Skin epidermis (tissue), 12 donors: Measurements from ENCODE around the gene HERC4.
"Not testable (repeated sequence)": the region's sequence is repeated elsewhere in the genome, so short reads cannot be mapped to it uniquely, and the experiment has no call there.

ENCODE experiments used
- H3K27ac ChIP-seq, 21 experiments: fragments of 200-600 bp; sonication (generic) in 11 of 21; one replicate each; pipeline ENCODE4 v1.5.0; 2020; ENCODE audit warnings: mild to moderate bottlenecking in 3 of 21, inconsistent platforms in 2 of 21, moderate library complexity in 2 of 21
- H3K4me3 ChIP-seq, 7 experiments: fragments of 200-600 bp; sonication (generic) in 2 of 7; one replicate each; pipeline ENCODE4 v1.5.0; 2020; ENCODE audit warnings: inconsistent platforms in 2 of 7, mild to moderate bottlenecking in 2 of 7, moderate library complexity in 1 of 7

The HERC4 gene

DNA sequence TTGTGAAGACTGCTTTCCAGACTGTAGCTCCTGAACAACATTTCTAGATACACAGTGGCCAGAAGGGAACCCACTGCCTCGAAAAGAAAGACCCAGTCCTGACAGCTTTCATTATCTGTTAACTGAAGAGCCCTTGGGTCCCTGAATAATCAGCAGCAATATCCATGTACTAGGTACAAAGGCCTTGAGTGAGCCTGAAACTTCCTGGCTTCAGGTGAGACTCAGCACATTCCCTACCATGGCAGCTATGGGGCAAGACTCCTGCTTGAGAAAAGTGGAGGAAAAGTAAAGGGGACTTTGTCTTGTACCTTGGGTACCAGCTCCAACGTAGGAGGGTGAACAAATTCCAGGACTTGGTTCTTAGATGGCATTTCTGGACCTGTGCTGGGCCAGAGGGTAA, 97.8 kb downstream of the HERC4 start:
- H3K27ac ChIP-seq = no peak overlapping the region
- no peak overlapping the region for H3K4me3 ChIP-seq

DNA sequence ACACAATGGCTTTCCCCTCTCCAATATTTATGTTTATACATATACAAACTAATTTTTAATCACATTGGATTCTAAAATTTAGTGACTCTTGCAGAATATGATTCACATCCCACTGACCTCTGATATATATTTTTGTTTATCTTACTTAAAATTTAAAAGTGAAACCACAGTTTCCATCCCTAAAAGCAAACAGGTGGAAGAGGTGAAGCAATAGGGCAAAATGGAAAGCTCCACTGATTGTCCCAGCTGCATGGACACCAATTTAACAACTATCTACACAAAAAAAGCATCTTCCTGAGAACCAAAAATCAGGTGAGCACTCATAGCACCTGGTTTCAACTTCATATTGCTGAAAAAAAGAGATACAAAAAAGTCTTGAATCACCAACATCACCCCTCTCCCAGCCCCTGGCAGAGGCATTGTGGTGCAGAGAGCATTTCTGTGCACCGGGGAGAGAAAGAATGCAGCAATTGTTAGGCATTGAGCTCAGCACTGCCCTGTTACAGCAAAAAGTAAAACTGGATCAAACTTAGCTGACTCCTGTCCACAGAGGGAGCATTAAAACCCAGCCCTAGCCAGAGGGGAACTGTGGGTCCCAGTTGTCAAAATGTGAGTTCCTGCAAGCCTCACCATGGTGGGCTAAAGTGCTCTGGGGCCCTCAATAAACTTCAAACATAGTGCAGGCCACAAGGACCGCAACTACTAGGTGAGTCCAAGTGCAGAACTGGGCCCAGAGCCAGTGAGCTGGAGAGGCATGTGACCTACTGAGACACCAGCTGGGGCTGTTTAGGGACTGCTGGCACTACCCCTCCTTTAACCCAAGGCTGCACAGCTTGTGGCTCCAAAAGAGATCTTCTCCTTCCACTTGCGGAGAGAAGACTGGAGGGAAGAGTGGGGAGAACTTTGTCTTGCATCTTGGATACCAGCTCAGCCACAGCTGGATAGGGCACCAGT, 98.5 kb downstream of the HERC4 start:
- H3K4me3 ChIP-seq = no peak overlapping the region
- H3K27ac ChIP-seq = no peak overlapping the region

DNA sequence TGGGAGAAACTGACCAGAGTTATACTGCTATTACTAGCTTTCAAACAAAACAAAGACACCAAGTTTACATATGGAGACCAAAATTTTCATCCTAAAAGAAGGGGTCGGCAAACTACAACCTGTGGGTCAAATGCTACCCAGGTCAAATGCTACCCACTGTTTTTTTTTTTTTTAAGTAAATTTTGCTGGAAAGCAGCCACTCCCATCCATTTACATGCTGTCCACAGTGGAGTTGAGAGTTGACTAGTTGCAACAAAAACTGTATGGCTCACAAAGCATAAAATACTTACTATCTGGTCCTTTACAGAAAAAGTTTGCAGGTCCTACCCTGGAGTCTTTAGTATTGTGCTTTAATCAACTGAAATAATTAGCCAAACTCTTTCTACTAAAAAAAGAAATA, 99.2 kb downstream of the HERC4 start:
- Histone ChIP-seq H3K27ac (no peak overlapping the region), H3K4me3 (no peak overlapping the region)

DNA sequence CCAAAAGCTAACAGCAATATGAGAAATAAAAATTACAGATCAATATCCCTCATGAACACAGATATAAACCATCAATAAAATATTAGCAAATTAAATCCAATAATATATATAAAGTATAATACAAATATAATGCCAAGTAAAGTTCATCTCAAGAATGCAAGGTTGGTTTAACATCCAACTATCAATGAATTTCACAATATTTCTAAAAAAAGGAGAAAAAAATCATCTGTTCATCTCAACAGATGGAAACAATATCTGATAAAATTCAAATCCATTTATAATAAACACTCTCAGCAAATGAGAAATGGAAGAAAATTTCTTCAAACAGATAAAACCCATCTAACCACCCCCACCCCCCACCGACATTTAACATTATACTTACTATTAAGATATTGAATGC, 103.8 kb downstream of the HERC4 start:
- no peak overlapping the region for H3K27ac ChIP-seq
- H3K4me3 ChIP-seq = no peak overlapping the region

DNA sequence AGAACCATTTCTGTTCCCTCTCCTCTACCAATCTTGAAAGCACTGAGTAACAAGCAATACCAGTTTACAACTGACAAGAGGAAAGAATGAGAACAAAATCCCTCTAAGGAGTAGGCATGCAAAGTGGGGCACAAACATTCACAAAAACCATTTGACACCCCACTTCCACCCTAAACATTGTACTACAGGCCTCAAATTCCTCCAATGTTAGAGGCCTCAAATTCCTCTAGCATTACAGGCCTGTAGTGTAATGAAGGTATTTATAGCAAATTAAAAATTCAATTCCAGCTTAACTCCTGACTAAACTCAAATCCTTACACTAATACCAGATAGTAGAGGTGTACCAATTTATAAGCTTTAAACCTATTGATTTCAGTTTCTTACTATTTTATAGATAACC, 105.2 kb downstream of the HERC4 start:
- H3K27ac ChIP-seq = no peak overlapping the region
- no peak overlapping the region for H3K4me3 ChIP-seq

DNA sequence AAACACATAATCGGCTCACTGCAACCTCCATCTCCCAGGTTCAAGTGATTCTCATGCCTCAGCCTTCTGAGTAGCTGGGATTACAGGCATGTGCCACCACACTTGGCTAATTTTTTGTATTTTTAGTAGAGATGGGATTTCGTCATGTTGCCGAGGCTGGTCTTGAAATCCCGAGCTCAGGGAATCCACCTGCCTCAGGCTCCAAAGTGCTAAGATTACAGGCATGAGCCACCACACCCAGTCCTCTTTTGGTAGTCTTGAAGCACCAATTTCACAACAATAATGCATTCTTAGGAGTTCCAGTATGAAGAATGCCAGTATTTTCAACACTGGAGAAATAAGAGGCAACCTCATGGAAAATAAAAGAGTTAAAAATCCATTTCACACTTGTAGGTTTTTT, 109.0 kb downstream of the HERC4 start:
- not testable (repeated sequence) for H3K27ac ChIP-seq, H3K4me3 ChIP-seq

DNA sequence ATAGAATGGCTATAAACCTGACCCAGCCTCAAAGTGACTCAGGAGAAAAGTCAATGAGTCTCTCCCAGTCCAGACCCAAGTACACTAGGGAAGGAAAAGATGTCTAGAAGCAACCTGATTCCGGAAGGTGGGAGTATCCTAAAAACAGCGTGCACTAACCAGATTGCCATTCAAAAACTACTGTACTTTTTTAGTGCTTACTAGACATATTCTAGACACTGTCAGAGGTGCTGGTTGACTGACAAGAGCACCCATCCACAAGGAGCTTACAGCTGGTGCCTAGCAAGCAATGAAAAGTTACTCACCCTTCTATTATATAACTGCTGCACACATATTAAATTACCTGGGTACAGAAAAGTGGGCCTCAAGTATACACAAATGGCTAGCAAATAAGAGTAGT, 109.6 kb downstream of the HERC4 start:
- no peak overlapping the region for H3K27ac ChIP-seq
- no peak overlapping the region for H3K4me3 ChIP-seq

DNA sequence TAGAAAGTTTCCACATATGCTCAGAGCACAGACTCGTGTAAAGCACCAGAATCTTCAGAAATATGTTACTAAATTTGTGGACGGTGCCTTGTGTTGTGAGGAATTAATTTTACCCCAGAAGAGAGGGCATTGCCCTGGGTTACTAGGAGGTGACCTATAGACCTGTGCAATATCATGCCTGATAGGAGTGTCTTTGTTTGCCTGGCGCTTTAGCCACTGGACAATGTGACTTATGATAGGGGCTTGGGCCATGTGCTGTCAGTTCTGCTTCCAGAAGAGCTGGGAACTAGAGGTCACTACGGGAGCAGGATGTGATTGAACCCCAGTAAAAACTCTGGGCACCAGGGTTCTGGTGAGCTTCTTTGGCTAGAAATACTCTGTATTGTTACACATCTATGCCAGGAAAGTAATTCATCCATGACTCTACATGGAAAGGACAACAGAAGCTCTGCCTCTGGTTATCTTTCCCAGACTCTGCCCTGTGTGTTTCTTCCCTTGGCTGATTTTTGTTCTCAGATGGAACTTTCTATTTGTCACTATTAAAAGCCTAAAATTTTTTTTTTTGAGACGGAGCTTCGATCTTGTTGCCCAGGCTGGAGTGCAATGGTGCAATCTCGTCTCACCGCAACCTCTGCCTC, 115.1 kb downstream of the HERC4 start:
- H3K27ac ChIP-seq = no peak overlapping the region

DNA sequence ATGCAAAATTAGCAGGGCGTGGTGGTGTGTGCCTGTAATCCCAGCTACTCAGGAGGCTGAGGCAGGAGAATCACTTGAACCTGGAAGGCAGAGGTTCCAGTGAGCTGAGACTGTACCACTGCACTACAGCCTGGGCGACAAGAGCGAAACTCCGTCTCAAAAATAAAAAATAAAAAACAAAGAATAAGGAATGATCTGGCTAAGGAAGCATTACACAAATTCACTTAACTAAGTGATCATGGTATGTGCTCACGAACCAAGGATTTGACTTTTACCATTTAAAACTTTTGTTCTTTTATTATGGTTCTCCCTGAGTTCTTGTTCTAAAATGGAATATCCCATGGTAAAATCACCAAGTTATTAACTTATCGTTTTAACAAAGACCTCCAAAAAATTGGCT, 119.5 kb downstream of the HERC4 start:
- Histone ChIP-seq H3K4me3 (no peak overlapping the region), H3K27ac (no peak overlapping the region)

More for the DNA sequence above, 115.1 kb downstream of the HERC4 start:
- no peak overlapping the region for H3K4me3 ChIP-seq

DNA sequence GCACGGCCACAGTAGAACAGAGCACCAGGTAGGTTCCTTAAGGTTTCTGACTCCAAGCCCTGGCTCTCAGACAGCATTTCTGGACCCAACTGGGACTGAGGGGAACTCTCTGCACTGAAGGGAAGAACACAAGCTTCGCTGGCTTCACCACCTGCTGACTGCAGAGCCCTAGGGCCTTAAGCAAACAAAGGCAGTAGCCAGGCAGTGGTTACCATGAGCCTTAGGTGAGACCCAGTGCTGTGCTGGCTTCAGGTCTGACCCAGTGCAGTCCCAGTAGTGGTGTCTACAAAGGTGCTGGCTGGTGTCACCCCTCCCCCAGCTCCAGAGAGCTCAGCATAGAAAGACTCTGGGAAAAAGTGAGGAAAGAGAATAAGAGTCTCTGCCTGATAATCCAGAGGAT, 131.2 kb downstream of the HERC4 start:
- Histone ChIP-seq H3K4me3 (no peak overlapping the region), H3K27ac (no peak overlapping the region)

DNA sequence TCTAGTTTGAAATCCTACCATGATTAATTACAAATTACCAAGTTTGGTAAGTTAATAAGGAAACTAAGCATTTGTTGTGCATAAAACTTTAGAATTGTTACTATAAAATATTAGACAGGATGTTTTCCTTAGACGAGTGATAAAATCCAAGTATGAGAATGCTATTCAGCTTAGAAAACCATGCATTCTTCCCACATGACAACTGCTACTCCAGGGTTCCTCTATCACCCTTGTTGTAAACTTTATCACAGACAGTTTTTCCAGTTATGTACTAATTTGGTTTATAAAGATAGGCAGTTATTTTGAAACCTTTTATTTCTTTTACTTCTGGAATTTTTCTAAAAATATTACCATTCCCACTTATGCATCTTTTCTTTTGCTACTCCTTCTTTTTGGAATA, 138.7 kb downstream of the HERC4 start:
- Histone ChIP-seq H3K27ac (no peak overlapping the region), H3K4me3 (no peak overlapping the region)

DNA sequence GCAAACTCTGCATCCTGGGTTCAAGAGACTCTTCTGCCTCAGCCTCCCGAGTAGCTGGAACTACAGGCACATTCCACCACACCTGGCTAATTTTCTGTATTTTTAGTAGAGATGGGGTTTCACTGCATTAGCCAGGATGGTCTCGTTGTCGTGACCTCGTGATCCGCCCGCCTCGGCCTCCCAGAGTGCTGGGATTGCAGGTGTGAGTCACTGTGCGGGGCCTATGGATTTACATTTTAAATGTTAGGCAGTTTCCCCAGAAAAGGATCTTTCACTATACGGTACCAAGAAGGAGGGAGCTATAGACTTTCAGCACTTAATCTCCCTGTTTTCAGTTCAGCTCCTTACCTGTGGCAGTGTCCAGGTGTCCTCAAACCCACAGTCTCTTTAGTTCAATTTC, 139.9 kb downstream of the HERC4 start:
- no peak overlapping the region for H3K4me3 ChIP-seq
- H3K27ac ChIP-seq = peak overlapping the region in 2 of 21 experiments; percentile 6 to 17

DNA sequence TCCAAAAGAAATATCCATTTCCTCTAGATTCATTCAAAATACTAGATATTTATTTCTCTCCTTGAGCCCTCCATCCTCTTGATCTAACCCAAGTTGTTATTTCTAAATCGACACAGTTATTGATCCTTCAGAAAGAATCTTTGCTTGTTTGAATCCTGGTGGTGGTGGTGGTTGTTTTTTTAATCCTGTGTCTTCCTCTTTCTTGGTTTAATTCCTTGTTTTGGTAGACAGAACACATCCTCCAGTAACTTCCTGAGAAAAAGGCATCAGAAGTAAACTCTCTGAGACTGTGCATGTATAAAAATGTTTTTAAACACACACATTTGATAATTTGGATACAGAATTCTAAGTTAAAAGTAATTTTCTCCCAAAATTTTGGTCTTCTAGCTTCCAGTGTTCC, 140.7 kb downstream of the HERC4 start:
- Histone ChIP-seq H3K4me3 (no peak overlapping the region), H3K27ac (peak overlapping the region in 3 of 21 experiments; percentile 0 to 46 (median 6))

DNA sequence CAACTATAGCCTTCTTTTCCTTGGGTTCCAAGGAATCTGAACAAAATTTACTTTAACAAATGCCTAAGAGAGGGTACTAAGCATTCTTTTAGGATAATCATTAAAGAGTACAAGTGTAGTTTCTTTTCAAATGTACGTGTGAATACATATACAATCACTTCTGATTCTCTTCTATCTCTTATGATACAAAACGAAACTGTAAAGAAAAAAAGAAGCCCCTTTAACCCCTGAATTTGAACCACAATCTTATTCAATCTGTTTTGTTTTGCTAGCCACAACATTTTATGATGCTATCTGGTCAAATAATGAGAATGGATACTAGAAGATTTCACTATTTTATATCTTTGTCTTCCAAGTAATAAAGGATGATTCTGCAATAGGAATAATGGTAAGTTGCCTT, 141.9 kb downstream of the HERC4 start:
- peak overlapping the region in 1 of 21 experiments; percentile 0 for H3K27ac ChIP-seq
- H3K4me3 ChIP-seq = no peak overlapping the region

DNA sequence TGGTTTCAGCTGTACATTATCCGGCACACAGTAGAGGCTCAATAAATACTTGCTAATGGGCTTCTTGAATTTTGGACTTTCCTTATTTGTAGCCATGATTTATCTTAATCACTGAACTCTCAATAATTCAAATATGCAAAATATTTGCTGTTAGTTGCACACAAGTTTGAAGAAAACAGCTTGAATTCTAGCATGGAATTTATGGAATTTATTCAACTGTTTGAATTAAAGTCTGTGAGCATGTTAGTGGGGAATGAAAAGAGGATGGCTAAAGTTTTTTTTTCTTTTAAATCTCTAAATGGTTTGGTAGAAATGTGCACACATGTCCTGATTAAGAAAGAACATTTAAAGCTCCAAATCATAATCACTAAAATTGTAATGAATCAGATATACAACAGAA, 148.1 kb downstream of the HERC4 start:
- Histone ChIP-seq H3K4me3 (no peak overlapping the region), H3K27ac (no peak overlapping the region)

DNA sequence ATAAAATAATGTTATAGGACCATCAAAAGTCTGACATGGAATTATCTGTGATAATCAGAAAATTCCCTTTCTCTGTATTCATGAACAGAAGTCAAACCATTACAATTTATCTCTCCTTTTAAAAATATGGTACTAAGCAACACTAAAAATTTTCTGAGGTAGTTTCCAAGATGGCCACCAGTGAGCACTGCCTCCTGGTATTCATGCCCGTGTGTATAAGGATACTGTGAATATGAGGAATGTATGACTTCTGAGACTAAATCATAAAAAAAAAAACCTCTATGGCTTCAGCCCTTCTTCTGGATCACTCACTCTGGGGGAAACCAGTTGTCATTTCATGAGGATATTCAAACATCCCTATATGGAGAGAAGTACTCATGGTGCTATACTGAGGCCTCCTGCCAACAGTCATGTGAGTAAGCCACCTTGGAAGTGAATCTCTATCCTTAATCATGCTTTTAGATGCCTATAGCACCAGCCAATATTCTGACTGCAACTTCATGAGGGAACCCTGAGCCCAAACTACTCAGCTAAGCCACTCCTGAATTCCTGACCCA, 149.6 kb downstream of the HERC4 start:
- Histone ChIP-seq H3K4me3 (no peak overlapping the region), H3K27ac (no peak overlapping the region)

DNA sequence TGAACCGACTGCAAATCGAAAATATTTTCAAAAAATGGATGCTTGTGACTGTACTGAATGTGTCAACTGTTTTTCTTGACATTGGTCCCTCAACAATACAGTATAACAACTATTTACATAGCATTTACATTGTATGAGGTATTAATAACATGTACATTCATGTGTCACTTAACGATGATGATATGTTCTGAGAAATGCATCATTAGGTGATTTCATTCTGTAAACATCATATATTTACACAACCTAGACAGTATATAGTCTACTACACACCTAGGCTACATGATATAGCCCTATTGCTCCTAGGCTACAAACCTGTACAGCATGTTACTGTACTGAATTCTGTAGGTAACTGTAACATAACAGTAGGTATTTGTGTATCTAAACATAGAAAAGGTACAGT, 150.9 kb downstream of the HERC4 start:
- H3K27ac ChIP-seq = no peak overlapping the region
- no peak overlapping the region for H3K4me3 ChIP-seq

DNA sequence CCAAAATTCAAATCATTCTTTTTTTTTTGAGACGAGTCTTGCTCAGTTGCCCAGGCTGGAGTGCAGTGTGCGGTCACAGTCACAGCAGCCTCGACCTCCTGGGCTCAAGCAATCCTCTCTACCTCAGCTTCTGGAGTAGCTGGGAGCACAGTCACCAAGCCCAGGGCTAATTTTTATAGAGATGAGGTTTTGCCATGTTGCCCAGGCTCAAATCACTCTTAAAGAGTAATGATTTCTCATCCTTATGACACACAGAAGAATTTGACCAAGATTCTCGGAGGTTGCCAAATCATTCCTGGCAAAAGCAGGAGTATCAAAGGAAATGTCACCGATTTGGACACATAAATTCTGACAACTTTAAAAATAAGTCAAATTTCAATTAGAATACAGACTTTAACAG, 151.5 kb downstream of the HERC4 start:
- H3K27ac ChIP-seq = no peak overlapping the region

DNA sequence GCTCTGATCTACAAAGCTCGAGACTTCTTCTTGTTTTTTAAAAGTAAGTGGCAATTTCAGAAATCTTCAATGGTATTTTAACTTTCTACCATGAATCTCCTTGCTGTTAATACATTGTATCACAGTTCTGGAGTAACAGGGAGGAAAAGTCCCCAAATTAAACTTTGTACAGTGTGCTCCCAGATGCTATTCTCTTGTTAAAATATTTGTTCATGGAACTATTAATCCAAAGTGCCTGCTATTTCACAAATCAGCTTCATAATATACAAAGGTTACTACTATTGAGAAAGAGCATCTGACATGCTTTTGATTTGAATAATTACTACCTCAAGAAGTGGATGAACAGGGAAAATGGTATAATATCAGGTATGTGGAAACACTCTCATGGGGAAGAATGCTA, 154.0 kb downstream of the HERC4 start:
- Histone ChIP-seq H3K4me3 (no peak overlapping the region), H3K27ac (no peak overlapping the region)

More for the DNA sequence above, 151.5 kb downstream of the HERC4 start:
- no peak overlapping the region for H3K4me3 ChIP-seq

DNA sequence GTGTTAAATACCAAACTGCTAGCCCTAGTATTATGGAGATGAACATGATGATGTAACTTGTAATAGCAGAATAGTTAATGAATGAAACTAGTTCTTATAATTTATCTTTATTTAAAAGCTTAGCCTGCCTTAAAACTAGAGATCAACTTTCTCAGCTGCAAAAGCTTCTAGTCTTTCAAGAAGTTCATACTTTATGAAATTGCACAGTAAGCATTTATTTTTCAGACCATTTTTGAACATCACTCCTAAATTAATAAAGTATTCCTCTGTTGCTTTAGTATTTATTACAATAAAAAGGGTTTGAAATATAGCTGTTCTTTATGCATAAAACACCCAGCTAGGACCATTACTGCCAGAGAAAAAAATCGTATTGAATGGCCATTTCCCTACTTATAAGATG, 157.4 kb downstream of the HERC4 start:
- no peak overlapping the region for H3K27ac ChIP-seq

DNA sequence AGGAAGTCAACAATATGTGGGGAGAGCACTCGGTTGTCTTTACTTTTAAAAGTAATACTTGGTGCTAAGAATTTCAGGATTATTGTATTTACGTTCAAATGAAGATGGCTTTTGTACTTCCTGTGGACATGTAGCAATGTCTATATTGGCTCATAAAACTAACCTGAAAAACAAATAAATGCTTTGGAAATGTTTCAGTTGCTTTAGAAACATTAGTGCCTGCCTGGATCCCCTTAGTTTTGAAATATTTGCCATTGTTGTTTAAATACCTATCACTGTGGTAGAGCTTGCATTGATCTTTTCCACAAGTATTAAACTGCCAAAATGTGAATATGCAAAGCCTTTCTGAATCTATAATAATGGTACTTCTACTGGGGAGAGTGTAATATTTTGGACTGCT, 157.9 kb downstream of the HERC4 start:
- Histone ChIP-seq H3K27ac (no peak overlapping the region), H3K4me3 (no peak overlapping the region)

More for the DNA sequence above, 157.4 kb downstream of the HERC4 start:
- H3K4me3 ChIP-seq = no peak overlapping the region
